Cardiac fibroblast (primary cell): ENCODE measurements around the gene SDC3.

Experiments
- DNase-seq, 2 donors: peaks; one replicate each; pipeline versions ENCODE4 v3.0.0 to v3.0.0-alpha.2; 2010; ENCODE audit warnings: low read depth in 2 of 2
- H3K4me3 ChIP-seq, 2 donors: replicated peaks in 1 of 2; 1 replicate in 1 of 2; 2 replicates in 1 of 2; pipeline ENCODE4 v1.5.1; 2011; ENCODE audit warnings: low read depth in 2 of 2, low read length in 2 of 2, mild to moderate bottlenecking in 2 of 2, moderate library complexity in 1 of 2
- CTCF ChIP-seq: IDR thresholded peaks from one replicate; pipeline ENCODE4 v1.5.1; 2011; ENCODE audit warnings: low read depth, mild to moderate bottlenecking, low read length, inconsistent platforms

Gene SDC3

DNA sequence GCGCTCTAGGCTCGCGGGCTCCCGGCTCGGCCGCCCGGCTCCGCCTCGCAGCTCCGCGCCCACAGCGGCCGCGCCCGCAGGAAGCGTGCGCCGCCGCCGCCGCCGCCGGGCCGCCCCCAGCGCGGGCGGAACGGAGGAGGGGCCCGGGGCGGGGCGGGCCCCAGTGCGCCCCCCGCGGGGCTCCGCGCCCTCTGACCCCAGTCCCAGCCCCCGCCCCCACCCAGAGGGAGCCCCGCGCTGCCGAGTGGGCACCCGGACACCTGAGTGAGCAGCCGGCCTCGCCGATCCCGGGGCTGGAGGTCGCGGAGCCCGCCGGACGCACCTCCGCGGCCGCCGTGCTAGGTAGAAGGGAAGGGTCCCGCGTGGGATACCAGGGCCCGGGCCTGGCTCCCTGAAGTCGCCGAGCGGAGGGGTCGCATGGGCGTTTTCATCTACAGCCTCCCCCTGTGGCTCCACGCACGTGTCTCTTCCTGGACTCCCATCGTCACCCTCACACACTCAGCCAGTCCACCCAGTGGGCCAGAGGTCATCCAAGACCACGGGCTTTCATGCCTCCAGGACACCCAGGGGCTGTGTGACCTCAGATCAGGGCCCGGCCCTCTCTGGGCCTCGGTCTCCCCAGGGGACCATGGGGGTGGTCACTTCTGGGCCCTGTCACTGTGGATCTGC is at the start of gene SDC3:
TSS of gene SDC3 (minus strand) at position 63 of the 669 bp plus-strand sequence. CDS start 172 bp downstream, outside the sequence.
- peak within 1 kb of the TSS; percentile 56 to 85 for H3K4me3 ChIP-seq
- TF ChIP-seq CTCF = no peak
- DNase-seq = peak in 1 of 2 donors; percentile 48

DNA sequence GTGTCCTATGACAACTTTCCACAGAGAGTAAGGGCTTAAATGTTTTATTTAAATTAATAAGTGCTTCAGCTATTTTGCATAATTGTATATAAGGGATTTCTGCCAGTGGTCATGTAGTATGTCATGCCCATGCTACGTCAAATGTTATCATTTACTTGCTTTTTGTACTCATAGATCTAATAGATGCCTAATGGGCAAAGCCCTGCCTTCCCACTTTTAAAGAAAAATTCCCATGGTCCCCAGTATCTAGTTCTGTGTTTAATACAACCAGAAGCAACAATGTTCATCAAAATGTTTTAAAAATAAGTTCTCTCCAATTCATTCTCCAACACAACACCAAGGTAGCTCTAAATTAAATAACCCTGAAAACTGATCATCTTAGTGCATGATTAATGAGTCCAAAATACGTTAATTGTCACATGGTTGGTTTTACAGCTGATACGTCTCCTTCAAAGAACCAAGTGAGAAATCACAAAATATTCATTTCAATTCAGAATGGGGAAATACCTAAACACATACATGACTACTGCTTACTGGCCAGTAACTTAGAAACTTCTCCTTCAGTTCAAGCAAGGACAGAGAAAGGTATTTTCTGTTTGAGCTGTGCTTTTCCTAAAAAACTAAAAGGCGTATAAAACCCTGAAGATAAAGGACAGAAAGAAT is 49.1 kb upstream of the SDC3 start:
- DNase-seq = no peak
- H3K4me3 ChIP-seq = no peak overlapping the region
- no peak for TF ChIP-seq CTCF

GRCh38 chr1:30955448-30956015 is 47.0 kb upstream of the SDC3 start:
- H3K4me3 ChIP-seq = no peak overlapping the region
- peak; percentile 37 to 54 for DNase-seq
- no peak for TF ChIP-seq CTCF

- no peak for DNase-seq
- no peak overlapping the region for H3K4me3 ChIP-seq
Observed at GRCh38 chr1:30953685-30954084, 45.1 kb upstream of the SDC3 start.

GRCh38 chr1:30952098-30952497 is 43.5 kb upstream of the SDC3 start:
- no peak for TF ChIP-seq CTCF
- H3K4me3 ChIP-seq = no peak overlapping the region
- no peak for DNase-seq

More at GRCh38 chr1:30953685-30954084, 45.1 kb upstream of the SDC3 start:
- TF ChIP-seq CTCF = no peak

- no peak for TF ChIP-seq CTCF
- DNase-seq = no peak
- no peak overlapping the region for H3K4me3 ChIP-seq
Observed at GRCh38 chr1:30950700-30951099, 42.1 kb upstream of the SDC3 start.
